Effector CD8-positive, alpha-beta T cell (primary cell): ENCODE data around the gene FSCB.
"Not testable (repeated sequence)": the region's sequence is repeated elsewhere in the genome, so short reads cannot be mapped to it uniquely, and the experiment has no call there.

ENCODE experiments used
- DNase-seq: peaks from one replicate; lab custom pipeline; 2025; lab: John Stamatoyannopoulos, UW
- total RNA-seq, 4 experiments: gene quantifications; one replicate each; lab custom pipeline; 2026; lab: John Stamatoyannopoulos, UW

The FSCB gene, protein sequence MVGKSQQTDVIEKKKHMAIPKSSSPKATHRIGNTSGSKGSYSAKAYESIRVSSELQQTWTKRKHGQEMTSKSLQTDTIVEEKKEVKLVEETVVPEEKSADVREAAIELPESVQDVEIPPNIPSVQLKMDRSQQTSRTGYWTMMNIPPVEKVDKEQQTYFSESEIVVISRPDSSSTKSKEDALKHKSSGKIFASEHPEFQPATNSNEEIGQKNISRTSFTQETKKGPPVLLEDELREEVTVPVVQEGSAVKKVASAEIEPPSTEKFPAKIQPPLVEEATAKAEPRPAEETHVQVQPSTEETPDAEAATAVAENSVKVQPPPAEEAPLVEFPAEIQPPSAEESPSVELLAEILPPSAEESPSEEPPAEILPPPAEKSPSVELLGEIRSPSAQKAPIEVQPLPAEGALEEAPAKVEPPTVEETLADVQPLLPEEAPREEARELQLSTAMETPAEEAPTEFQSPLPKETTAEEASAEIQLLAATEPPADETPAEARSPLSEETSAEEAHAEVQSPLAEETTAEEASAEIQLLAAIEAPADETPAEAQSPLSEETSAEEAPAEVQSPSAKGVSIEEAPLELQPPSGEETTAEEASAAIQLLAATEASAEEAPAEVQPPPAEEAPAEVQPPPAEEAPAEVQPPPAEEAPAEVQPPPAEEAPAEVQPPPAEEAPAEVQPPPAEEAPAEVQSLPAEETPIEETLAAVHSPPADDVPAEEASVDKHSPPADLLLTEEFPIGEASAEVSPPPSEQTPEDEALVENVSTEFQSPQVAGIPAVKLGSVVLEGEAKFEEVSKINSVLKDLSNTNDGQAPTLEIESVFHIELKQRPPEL
- total RNA-seq, result 0 reads per million in 4 experiments

DNA sequence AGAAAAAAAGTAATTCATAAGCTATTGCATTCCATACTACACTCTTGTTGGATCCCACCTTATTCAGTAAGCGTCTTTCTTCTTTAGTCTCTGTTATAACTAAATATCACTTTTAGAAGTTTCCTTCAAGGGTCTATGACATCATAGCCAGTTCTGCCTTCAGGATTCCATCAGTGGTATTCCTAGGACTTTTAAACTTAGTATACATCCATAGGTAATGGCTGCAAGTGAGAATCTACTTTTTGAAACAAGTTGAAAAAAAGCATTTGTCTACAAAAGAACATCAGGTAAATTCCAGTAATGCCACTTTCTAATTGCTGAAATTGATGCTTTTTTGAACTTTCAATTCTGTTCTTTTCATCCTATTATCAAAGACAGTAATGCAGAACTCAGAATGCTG lies at the start of gene FSCB:
FSCB (minus strand) TSS at position 101 of the 400 bp plus-strand sequence. CDS start 296 bp downstream, outside the sequence.
- DNase-seq, result no peak

DNA sequence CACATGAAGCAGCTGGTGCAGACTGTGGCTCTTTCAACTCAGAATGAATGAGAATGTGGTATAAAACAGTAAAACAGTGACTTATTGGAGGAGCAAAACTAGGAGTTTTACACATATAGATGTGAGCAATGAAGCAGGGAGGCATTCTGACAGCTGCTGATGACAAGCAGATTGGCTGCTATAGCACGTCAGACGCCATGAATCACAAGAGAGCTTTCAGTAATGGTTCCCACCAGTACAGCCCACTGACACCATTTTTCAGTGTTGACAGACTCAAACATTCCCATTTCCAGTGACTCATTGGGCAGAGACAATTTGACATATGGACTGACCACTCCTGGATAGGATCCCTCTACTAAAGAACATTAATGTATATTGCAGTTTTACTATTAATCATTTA lies 24.6 kb upstream of the FSCB start:
- no peak for DNase-seq

DNA sequence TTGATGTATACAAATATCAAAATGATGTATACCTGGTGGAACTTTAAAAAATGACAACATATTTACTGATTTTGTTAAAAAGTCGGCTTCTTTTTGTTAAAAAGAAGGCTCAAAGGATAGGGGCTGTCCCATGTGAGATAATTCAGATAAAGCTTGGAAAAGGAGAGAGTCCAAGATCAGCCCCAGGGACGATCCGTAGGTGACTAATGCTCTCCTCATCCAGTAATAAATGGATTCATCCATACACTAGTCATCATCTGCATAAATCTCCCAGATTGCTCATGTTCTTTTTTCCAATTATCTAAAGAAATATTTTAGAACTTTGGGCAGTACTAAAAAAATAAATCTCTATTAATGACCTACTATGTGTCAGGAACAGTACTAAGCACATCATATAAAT lies 23.4 kb upstream of the FSCB start:
- no peak for DNase-seq

DNA sequence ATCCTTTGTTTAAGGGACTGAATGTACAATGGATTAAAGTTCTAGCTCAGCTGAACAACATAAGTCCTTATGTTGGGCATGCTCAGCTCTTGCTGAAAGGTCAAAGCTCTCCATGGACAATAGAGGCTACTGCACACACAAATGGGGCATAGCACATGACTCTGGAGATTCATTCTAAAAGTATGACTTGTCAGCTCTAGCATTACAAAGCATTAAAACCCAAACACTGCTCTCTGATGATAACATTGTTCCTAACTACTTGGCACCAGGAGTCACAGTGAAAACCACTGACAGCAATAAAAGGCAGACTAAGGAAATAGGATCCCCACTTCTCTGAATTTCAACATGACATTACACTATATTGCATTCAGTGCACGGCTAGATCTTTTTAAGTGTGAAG lies 21.9 kb upstream of the FSCB start:
- no peak for DNase-seq

DNA sequence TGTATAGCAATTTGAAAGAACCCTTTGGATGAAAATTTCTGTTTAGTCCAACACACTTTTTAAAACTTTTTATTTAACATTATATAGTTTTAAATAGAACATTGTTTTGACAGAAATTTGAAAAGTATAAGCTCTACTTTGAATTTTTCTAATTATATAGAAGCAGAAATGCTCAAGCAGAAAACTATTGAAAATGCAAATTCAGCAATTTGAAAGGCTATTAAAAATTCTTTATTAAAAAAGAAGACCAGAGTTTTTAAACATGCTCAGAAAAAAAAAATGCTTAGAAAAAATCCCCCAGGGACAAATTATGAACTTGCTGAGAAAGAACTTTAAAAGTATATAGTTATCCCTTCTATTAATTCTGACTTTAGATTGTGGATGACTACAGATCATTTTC lies 21.1 kb upstream of the FSCB start:
- no peak for DNase-seq

DNA sequence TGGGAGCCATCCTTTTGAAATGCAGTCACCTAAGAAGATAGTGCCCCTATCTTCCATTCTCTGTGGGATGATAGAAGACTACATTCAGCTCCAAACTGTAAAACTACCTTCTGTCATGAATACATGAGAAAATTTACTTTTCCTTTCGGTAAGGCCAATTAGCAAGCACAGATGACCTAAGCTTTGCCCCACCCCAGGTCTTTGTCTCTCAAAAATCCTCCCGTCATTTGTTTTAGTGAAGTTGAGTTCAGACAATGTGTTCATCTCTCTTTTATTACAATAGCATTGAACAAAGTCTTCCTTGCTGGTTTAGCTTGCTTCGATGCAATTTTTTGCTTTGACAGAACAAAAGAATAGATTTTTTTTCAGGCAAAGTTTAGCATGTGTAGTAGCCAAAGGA lies 18.2 kb upstream of the FSCB start:
- no peak for DNase-seq

DNA sequence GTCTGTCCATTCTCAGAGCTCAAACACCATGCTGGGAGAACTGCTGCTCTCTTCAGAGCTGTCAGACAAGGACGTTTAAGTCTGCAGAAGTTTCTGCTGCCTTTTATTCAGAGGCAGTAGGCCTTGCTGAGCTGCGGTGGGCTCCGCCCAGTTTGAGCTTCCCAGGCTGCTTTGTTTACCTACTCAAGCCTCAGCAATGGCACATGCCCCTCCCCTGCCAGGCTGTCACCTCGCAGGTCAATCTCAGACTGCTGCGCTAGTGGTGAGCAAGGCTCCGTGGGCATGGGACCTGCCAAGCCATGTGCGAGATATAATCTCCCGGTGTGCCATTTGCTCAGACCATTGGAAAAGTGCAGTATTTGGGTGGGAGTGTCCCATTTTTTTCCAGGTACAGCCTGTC lies 8.6 kb upstream of the FSCB start:
- DNase-seq, result not testable (repeated sequence)

DNA sequence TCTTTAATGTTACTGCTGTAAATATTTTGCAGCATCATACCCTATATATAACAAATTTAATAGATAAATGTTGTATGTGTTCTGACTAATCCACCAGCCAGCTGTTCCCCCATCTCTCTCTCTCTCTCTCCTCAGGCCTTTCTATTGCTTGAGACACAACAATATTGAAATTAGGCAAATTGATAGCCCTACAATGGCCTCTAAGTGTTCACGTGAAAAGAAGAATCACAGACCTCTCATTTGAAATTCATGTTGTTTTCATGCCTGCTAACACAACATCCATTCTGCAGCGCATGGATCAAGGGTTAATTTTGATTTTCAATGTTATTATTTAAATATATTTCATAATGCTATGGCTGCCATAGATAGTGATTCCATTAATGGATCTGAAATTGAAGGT lies 1.8 kb upstream of the FSCB start:
- DNase-seq, result no peak

DNA sequence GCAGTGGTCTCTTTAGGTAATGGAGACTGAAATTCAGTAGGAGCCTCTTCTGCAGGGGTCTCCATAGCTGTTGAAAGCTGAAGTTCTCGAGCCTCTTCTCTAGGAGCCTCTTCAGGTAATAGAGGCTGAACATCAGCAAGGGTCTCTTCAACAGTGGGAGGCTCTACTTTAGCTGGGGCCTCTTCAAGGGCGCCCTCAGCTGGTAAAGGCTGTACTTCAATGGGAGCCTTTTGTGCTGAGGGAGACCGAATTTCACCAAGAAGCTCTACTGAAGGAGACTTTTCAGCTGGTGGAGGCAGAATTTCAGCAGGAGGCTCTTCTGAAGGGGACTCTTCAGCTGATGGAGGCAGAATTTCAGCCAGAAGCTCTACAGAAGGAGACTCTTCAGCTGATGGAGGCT lies 1.5 kb downstream of the FSCB start:
- no peak for DNase-seq

DNA sequence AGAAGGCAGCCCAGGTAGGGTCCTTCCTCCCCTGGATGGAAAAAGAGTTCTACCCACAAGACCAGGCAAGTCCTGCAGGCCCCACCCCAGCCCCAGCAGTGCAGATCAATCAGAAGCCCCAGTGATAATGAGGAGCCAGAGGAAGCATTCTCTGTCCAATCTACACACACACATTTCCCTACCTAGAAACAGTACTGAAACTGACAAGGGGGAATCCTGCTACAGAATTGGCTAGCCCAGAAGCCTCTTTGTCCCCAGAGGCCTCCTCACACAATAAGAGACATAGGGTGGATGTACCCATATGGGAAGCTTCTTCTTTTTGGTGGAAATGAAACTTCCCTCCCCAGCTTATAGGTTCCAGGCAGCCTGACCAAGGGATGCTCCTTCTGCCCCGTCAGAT lies 9.9 kb downstream of the FSCB start:
- no peak for DNase-seq

DNA sequence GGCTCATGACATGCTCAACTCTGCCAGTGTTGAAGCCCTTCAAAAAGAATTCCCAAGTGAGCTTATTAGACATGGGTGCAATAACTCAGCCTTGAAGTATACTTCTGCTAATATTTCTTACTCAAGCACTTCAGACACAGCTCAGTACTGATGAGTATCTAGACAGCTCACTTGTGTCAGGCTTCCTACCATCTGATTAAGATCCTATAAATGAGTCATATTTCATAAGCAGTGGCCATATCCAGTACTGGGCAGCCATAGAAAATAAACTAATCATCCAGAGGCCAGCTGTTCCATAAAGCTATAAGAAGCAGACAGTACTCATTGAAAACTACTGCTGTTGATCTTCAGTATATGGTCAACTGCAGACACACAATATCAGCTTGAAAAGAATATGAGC lies 12.9 kb downstream of the FSCB start:
- DNase-seq, result no peak

DNA sequence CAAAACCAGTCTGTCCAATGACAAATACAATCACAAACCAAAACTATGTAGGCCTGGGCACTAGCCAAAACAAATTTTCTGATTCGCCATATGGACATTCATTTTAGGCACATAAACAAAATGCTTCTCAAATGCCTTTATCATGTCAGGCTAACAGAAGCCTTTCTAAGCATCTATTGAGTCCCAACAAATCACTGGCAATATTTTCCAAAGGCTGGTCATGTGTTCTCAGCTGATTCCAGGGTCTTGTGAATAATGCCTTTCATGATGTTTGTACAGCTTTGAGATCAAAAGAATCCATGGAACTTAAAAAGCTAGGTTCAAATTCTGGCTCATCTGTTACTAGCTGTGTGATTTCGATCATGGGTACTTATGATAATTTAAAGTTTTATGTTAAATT lies 16.1 kb downstream of the FSCB start:
- DNase-seq, result no peak

DNA sequence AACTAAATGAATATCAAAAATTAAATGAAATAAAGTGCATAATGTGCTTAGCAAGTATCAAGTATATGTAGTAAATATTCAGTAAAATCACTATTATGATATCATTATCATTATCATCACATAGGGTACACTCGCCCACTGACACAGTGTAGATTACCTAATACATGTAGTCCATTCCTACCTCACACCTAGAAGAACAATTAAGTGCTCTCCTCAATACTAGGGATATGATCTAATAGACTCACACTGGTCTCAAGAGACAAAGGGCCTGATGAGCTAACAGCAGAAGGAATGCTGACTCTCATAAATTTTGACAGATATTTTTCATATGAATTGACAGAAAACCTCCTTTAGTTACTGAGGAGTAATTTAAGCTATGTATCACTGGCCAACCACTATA lies 29.1 kb downstream of the FSCB start:
- DNase-seq, result no peak

DNA sequence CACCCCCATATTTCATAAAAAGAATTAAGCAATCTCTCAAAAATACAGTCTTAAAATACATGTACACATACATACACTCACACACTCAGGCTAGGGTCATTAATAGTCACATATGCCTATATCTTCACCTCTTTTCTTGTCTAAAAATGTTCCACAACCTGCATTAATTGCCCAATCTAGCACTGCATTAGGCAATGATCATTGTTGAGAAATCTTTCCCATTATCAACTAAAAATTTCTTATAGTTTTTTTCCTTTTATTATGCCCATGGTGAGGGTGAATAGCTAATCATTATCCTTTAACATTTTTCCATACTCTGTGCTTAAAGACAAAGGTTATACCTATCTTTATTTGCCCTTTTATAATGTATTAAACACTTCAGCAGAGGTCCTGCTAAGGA lies 38.3 kb downstream of the FSCB start:
- no peak for DNase-seq

DNA sequence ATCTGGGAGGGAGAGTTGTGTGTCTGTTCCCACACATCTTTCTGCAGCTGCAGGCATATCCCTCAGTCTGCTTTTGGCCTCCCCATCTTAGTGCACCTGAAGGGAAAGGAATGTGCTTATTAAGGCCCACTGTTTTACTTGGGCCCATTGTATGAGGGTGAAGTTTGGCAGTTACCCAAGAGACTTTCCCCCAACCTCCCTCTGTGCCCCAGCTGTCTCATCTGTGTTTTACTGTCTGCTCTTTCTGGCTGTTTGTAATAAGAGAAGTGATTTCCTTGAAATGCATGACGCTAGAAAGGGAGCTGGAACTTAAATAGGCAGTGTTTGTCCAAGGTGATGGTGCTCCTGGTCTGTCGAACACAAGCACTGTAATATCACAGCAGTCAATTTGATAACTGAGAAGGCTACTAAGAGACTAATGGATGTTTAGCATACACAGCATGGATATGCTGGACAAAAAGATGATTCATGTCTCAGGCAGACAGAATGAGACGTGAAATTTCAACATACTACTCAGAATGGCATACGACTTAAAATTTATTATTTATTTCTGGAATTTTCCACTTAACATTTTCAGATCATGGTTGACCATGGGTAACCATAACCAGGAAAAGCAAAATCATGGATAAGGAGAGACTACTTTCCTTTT lies 43.6 kb downstream of the FSCB start:
- DNase-seq, result no peak

DNA sequence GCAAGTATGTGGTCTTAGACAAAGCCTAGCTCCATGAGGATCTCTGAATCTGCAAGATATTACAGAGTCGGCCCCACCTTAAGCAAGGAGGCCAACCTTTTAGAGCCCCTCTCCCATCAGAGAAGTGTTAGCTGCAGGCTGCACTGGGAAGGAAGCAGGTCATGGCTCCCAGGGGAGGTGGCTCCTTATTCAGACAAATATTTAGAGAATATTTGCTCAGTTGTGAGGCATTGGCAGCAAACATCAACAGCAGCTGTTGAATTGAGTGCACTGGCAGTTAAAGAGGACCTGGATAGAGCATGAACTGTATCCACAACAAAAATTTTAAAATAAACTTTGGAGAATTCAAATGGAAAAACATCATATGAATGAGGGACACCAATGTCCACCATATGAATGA lies 44.7 kb downstream of the FSCB start:
- no peak for DNase-seq

DNA sequence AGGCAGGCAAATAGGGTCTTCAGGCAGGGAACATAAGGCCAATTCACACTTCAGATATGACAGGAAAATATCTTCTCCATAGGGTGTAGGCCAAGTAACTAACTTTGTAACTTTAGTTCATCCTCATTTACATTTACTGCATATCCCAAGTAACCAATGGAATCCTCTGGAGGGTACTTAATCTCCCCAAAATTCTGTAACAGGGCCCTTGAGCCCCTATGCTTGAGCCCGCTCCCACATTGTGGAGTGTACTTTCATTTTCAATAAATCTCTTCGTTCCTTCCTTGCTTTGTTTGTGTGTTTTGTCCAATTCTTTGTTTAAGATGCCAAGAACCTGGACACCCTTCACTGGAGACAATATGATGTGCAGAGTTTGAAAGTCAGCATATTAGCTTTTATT lies 45.3 kb downstream of the FSCB start:
- DNase-seq, result no peak
